Activated naive CD4-positive, alpha-beta T cell treated with anti-CD3 and anti-CD28 coated beads, Interleukin-2, amount 50 U/mL, for 72 hours (primary cell): ENCODE data around the gene RPS19. TPM values are rescaled to one million over a fixed set of nuclear protein-coding genes. Genes with fewer than 3 reads are reported as not detected.

Source experiments
- ATAC-seq, 2 donors: fragments of 150-1000 bp; cut with Tn5 transposase; 2 replicates each; pipeline ENCODE4 v1.10.0; 2021; ENCODE audit warnings: mild to moderate bottlenecking in 2 of 2, moderate library complexity in 2 of 2
- DNase-seq, 2 donors: peaks; one replicate each; pipeline ENCODE4 v3.0.0; 2021 to 2022; ENCODE audit warnings: low spot score in 2 of 2
- H3K27ac Mint-ChIP-seq, 2 donors: one replicate each; pipeline ENCODE4 v1.8.0; 2022; ENCODE audit warnings: mild to moderate bottlenecking in 2 of 2, mixed read lengths in 2 of 2
- H3K36me3 Mint-ChIP-seq, 2 donors: one replicate each; pipeline ENCODE4 v1.8.0; 2022; ENCODE audit warnings: mixed read lengths in 2 of 2
- H3K9me3 Mint-ChIP-seq, 2 donors: one replicate each; pipeline ENCODE4 v1.8.0; 2022; ENCODE audit warnings: mixed read lengths in 2 of 2
- total RNA-seq, 2 donors: library from RNA; stranded (reverse); gene quantifications; one replicate each; pipeline ENCODE4 v1.2.3, GENCODE V29; 2022

Gene RPS19
- total RNA-seq, 2 donors from 2014 or later = 3,521 to 4,779 TPM

DNA sequence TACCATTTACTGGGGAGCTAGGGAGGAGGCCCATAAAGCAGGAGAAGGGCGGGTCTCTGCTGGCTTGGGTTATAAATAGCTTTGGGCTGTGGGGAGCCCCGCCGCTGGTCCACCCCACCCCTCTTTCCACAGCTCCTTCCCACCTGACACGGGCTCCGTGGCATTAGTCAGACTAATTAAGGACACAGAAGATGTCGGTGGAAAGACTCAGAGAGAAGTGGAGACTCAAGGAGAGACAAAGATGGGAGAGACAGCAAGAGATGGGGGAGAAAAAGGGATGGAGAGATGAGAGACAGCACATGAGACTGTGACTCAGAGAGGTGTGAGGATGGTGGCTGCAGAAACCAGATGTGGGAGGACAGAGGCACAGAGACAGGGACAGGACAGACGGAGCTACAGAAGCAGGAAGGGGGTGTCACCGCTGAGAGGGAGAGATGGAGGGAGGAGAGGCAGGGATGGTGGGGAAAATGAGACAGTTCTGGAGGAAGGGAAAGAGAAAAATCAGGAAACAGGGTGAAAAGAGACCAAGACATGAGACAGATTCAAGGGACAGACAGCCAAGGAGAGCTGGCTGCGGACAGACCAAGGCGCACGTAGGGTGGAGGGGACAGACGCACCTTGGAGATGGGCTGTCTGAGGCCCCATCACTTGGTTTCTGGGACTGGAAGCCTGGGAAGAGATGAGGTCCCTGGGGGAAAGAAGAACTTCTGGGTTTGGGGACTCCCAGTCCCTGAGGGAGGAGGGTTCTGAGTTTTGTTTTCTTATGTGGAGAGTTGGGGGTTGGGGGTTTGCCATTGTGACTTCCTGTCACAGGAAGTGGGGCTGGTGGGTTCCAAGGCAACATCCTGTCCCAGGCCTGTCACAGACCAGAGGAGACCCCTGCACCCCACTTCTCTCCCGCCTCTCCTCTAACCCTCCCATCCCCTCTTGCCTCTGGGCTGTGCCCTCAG, 27.0 kb downstream of the RPS19 start:
- Mint-ChIP-seq H3K36me3 (peaks cover 35 to 56% of the 10 kb centered on the region in 2 donors), H3K27ac (peak overlapping the region; percentile 23 to 85)

DNA sequence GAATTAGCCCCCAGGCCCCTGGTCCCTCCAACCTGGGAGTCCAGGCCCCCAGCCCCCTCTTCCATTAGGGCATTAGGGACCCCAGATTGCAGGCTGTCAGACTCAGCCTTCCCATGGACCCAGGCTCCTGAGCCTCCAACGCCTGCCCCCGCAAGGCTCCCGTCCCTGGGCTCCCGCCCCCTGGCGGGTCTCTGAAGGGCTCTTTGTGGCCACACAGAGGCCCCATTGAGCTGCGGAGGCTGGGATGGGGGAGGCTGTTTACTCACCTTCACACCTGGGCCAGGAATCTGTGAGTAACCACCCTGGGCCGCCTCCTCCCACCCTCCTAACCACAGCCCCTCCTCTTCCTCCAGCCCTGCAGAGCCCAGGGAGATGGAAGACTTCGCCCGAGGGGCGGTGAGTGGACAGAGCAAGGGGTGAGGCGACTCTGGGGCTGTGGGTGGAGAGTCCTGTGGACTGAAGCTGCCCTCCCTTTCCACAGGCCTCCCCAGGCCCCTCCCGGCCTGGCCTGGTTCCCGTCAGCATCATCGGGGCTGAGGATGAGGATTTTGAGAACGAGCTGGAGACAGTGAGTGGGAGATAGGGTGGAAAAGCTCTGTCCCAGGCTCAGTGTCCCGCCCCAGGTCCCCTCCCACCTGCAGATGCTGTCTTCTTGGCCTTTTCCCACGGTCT, 27.8 kb downstream of the RPS19 start:
- DNase-seq (peak; percentile 82 to 91), ATAC-seq (peak; percentile 74 to 78)
- Mint-ChIP-seq H3K9me3 (no peaks in the 10 kb centered on the region), H3K27ac (peak overlapping the region; percentile 23 to 85), H3K36me3 (peaks cover 28 to 49% of the 10 kb centered on the region in 2 donors)

More for the DNA sequence above, 27.0 kb downstream of the RPS19 start:
- H3K9me3 Mint-ChIP-seq = no peaks in the 10 kb centered on the region
- DNase-seq (peak; percentile 59 to 78), ATAC-seq (peak; percentile 47 to 67)

DNA sequence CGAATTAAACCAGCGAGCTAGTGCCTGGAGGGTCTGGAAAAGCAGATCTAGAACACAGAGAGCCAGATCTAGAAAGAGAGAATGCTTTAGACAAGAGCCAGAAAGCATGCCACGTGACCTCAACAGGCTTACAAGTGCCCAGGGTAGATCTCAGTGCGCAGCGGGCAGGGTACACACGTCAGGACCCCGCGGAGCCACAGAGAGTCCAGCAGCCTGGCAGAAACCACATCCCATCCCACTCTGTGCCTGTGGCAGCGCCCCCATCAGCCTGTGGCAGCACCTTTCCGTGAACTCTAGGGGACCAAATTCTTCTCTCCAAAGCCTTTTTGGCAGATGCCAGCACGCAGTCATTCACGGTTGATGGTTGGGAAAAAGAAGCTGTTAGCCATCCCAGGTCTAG, 28.9 kb downstream of the RPS19 start:
- H3K36me3 Mint-ChIP-seq = peaks cover 21 to 42% of the 10 kb centered on the region in 2 donors
- ATAC-seq = no peak
- H3K9me3 Mint-ChIP-seq = no peaks in the 10 kb centered on the region
- no peak for DNase-seq
- H3K27ac Mint-ChIP-seq = peak overlapping the region; percentile 76 to 85

DNA sequence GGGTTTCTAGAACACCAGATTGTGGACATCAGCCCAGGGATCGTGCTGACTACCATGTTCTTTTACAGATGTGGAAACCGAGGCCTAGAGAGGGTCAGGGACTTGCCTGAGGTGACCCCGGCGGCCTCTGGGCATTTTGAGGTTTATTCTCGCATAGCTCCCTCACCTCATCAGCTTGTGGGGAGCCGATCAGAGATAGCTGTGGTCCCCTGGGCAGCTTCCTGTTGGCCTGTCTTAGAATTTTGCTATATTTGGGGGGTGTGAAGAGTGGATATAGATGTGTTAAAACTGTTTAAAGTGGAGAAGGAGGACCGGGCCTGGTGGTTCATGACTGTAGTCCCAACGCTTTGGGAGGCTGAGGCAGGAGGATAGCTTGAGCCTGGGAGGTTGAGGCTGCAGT, 29.8 kb downstream of the RPS19 start:
- ATAC-seq = no peak
- no peaks in the 10 kb centered on the region for H3K9me3 Mint-ChIP-seq
- no peak for DNase-seq
- peaks cover 11 to 37% of the 10 kb centered on the region in 2 donors for H3K36me3 Mint-ChIP-seq
- H3K27ac Mint-ChIP-seq = peak overlapping the region in 1 of 2 donors; percentile 85

DNA sequence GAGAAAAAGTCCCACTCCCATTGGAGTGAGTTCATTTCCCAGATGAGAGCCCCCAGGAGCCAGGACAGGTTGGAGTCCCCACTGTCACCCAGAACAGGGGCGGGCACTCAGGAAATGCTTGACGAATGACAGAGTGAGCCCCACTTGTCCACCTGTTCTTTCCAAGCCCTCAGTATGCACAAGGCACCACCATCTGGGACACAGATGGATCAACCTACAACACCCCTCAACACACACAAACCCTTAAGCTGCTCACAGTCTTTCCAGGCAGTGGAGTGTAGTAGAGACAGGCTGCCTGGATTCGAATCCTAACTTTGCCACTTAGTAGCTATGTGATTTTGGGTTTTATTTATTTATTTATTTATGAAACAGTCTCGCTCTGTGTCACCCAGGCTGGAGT, 30.9 kb downstream of the RPS19 start:
- DNase-seq (no peak), ATAC-seq (no peak)

DNA sequence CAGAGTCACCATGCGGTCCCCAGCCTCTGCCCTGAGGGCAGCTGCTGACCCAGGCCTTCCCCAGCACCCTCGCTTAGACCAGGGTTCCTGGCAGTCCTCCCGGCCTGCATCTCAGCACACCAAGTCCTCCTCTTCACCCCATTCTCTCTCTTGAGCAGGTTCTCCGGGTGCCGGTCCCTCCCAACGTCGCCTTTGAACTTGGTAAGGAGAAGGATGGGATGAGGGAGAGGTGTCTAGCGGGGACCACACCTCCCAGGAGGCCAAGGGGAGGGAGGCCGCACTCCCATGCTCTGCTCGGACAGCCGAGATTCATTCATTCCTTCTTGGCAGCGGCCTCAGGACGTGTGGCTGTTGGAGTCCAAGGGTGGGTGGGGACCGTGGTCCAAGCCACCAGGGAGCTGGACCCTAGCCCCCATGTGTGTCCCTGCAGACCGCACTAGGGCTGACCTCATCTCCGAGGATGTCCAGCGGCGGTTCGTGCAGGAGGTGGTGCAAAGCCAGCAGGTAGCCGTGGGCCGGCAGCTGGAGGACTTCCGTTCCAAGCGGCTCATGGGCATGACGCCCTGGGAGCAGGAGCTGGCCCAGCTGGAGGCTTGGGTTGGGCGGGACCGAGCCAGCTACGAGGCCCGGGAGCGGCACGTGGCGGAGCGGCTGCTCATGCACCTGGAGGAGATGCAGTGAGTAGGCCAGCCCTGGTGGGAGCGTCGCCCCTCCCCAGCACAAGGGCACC, 32.3 kb downstream of the RPS19 start:
- ATAC-seq = no peak
- H3K36me3 Mint-ChIP-seq = peaks cover 6 to 31% of the 10 kb centered on the region in 2 donors
- H3K9me3 Mint-ChIP-seq = no peaks in the 10 kb centered on the region
- peak overlapping the region; percentile 73 to 83 for H3K27ac Mint-ChIP-seq
- DNase-seq = no peak

More for the DNA sequence above, 30.9 kb downstream of the RPS19 start:
- H3K36me3 Mint-ChIP-seq = peaks cover 6 to 34% of the 10 kb centered on the region in 2 donors
- no peak overlapping the region for H3K27ac Mint-ChIP-seq
- no peaks in the 10 kb centered on the region for H3K9me3 Mint-ChIP-seq

DNA sequence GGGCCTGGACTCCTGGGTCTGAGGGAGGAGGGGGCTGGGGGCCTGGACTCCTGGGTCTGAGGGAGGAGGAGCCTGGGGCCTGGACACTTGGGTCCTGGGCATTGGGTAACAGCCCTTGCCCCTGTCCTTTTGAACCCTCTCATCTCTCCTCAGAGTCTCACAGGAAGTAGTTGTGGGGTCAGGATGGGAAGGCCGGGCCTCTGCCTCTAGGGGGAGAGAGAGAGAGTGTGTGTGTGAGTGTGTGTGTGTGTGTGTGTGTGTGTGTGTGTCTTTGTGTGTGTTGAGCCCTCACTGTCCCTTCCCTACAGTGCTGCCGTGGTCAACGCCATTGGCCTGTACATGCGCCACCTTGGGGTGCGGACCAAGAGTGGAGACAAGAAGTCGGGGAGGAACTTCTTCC, 33.8 kb downstream of the RPS19 start:
- no peaks in the 10 kb centered on the region for H3K9me3 Mint-ChIP-seq
- peak overlapping the region; percentile 50 to 88 for H3K27ac Mint-ChIP-seq
- ATAC-seq (peak in 1 of 2 donors; percentile 65), DNase-seq (no peak)
- peaks cover 11 to 32% of the 10 kb centered on the region in 2 donors for H3K36me3 Mint-ChIP-seq

DNA sequence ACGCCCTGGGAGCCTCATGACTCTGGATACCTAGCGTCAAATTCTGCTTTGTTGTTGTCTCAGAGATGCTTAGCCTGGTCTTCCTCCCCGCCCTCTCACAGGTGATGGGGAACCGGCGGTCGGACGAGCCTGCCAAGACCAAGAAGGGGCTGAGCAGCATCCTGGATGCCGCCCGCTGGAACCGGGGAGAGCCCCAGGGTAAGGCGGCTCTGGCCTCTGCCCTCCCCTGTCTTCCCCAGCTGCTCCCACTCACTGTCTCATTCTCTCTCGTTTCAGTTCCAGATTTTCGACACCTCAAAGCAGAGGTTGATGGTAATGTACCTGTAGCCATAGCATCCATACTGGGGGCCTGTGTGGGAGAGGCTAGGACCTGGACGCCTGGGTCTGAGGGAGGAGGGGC, 34.3 kb downstream of the RPS19 start:
- peak overlapping the region in 1 of 2 donors; percentile 50 for H3K27ac Mint-ChIP-seq
- ATAC-seq = peak in 1 of 2 donors; percentile 3
- peaks cover 16 to 32% of the 10 kb centered on the region in 2 donors for H3K36me3 Mint-ChIP-seq
- H3K9me3 Mint-ChIP-seq = no peaks in the 10 kb centered on the region
- no peak for DNase-seq

DNA sequence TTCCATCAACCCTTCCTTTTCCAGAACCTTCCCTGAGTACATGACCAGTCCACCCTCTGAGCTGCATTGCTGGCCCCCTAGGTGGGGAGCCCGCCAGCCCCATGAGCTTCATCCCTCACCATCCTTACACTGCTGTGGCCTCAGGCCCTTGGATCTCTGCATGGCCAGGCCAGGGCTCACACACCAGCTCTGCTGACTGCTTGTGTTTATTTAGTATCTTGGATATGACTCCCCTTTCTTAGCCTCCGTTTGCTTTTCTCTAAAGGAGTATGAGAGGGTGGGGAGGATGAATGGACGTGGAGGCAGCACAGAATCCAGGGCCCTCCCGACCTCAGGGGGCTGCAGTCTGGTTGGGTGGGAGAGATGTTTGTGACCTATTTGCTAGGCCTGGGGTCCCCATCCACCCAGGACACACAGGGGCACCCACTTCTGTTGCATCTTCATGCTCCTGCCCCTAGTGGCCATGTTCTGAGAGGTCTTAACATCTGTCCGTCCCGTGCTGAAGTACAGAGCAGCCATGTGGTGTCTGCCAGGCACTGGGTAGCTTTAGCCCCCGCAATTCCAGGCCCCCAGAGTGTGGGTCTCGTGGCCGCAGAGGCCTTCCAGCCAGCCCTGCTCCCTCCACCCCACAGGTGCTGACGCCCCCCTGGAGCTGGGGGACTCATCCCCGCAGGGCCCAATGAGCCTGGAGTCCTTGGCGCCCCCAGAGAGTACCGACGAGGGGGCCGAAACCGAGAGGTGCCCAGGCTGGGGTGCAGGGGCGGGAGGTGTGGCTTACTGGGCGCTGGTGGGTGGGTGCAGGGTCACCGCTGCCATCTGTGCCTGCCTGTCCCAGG, 35.9 kb downstream of the RPS19 start:
- Mint-ChIP-seq H3K9me3 (no peaks in the 10 kb centered on the region), H3K27ac (peak overlapping the region; percentile 39 to 51), H3K36me3 (peaks cover 11 to 24% of the 10 kb centered on the region in 2 donors)
- ATAC-seq = peak; percentile 26 to 55
- no peak for DNase-seq

DNA sequence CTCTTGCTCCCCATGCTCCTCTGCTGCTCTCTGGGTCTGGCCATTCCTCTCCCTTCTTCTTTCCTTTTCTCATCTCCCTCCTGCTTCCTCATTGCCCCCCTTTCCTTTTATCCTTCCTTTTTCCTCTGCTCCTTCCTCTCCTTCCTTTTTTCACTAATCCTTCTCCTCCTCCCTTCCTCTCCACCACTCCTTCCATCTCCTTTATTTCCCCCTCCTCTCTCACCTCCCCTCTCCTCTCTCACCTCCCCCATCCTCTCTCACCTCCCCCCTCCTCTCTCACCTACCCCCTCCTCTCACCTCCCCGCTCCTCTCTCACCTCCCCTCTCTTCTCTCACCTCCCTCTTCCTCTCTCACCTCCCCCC, 36.5 kb downstream of the RPS19 start:
- Mint-ChIP-seq H3K27ac (peak overlapping the region; percentile 39 to 48), H3K36me3 (peaks cover 11 to 24% of the 10 kb centered on the region in 2 donors)

DNA sequence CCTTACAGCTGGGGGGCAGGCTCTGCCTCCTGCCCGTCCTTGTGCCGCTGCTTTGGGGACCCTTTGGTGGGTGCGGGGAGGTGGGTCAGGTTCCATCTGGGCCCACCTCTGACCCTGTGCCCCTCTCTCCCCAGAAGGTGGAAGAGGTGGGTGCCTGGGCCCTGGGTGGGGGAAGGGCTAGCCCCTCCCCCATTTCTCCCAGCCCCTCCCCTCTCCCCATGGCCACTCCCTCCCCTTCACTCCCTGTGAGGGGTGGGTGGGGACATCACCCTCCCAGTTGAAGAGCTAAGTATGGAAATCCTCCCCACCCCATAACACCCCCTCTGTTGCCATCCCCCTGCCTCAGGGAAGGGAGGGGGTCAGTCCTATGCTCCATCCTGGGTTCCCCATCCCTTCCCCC, 37.1 kb downstream of the RPS19 start:
- Mint-ChIP-seq H3K36me3 (peaks cover 11 to 30% of the 10 kb centered on the region in 2 donors), H3K27ac (peak overlapping the region in 1 of 2 donors; percentile 59), H3K9me3 (no peaks in the 10 kb centered on the region)
- DNase-seq (no peak), ATAC-seq (no peak)

More for the DNA sequence above, 36.5 kb downstream of the RPS19 start:
- no peaks in the 10 kb centered on the region for H3K9me3 Mint-ChIP-seq
- DNase-seq = no peak
- ATAC-seq = no peak

DNA sequence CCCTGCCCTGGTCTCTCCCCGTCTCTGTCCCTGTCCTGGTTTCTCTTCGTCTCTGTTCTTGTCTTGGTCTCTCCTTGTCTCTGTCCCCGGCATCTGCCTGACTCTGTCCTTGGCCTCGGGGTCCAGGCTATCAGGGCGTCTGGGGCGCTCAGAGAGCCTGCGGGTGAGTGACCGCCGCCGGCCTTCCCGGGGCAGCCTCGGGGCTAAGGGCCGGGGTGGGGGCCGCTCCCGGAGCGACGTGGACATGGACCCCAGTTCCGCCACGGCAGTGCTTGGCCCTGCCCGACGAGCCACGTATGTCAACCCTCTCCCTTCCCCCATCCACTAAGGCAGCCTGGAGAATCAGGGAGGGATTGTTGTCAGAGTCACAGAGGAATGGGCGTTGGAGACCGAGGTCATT, 37.8 kb downstream of the RPS19 start:
- DNase-seq (no peak), ATAC-seq (no peak)
- Mint-ChIP-seq H3K27ac (peak overlapping the region; percentile 36 to 59), H3K9me3 (no peaks in the 10 kb centered on the region), H3K36me3 (peaks cover 11 to 30% of the 10 kb centered on the region in 2 donors)

DNA sequence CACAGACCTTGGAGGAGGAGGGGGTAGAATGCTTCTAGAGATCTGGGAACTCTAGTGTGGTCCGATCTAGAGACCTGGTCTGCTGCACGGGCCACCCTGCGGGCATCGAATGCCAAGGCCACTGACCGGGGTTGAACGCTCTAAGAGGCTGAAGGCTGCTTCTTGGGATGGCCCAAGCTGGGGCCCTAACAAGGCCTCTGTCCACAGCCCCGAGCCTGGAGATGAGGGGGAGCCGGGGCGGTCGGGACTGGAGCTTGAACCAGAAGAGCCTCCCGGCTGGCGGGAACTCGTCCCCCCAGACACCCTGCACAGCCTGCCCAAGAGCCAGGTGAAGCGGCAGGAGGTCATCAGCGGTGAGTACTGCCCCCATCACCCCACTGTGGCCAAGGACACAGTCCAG, 38.2 kb downstream of the RPS19 start:
- Mint-ChIP-seq H3K27ac (peak overlapping the region; percentile 36 to 59), H3K9me3 (no peaks in the 10 kb centered on the region), H3K36me3 (peaks cover 11 to 30% of the 10 kb centered on the region in 2 donors)
- DNase-seq = no peak
- ATAC-seq = no peak

DNA sequence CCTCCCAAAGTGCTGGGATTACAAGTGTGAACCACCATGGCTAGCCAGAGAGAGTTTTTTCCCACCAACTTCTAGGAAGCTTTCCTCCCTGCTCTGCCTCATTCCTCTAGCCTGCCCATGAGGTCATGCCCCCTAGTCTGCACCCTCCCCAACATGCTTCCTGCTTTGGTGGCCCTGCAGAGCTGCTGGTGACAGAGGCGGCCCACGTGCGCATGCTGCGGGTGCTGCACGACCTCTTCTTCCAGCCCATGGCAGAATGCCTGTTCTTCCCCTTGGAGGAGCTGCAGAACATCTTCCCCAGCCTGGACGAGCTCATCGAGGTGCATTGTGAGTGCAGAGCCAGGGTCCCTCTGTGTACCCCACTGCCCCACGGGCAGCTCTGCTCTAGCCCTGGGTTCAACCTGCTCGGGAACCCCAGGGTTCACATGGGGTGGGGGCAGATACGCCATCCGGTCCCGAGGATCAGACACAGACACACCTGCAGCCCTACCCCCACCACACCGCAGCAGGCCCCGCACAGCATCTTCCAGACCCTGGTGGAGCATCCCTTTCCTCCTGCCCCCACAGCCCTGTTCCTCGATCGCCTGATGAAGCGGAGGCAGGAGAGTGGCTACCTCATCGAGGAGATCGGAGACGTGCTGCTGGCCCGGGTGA, 41.8 kb downstream of the RPS19 start:
- peaks cover 15 to 43% of the 10 kb centered on the region in 2 donors for H3K36me3 Mint-ChIP-seq
- DNase-seq (no peak), ATAC-seq (no peak)
- H3K9me3 Mint-ChIP-seq = no peaks in the 10 kb centered on the region
- H3K27ac Mint-ChIP-seq = peak overlapping the region in 1 of 2 donors; percentile 60

DNA sequence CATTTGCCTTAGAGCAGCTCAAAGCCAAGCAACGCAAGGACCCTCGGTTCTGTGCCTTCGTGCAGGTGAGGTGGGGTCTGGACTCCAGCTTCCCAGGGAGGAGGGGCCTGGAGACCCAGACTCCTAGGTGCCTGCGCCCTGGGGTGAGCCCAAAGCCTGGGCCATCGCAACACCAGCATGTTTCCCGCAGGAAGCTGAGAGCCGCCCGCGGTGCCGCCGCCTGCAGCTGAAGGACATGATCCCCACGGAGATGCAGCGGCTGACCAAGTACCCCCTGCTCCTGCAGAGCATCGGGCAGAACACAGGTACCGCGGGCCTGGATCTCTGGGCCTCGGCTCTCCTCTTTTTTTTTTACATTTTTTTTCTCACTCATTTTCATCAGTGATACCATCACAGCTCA, 42.5 kb downstream of the RPS19 start:
- Mint-ChIP-seq H3K9me3 (no peaks in the 10 kb centered on the region), H3K36me3 (peaks cover 15 to 43% of the 10 kb centered on the region in 2 donors), H3K27ac (peak overlapping the region in 1 of 2 donors; percentile 62)
- DNase-seq (no peak), ATAC-seq (no peak)
